Esophagus muscularis mucosa (tissue), 4 donors: ENCODE measurements around the gene DUSP16. TPM values are rescaled to one million over a fixed set of nuclear protein-coding genes. Genes with fewer than 3 reads are reported as not detected.

Experiments
- DNase-seq: peaks from one replicate; pipeline ENCODE4 v3.0.0-alpha.2; 2017; ENCODE audit errors: extremely low spot score
- H3K27ac ChIP-seq, 4 donors: fragments of 200-600 bp; sonication (generic); replicated peaks in 1 of 4; 1 replicate in 3 of 4; 2 replicates in 1 of 4; pipeline ENCODE4 v1.5.1; 2016 to 2019; ENCODE audit warnings: mild to moderate bottlenecking in 1 of 4
- H3K27me3 ChIP-seq, 4 donors: fragments of 200-600 bp; sonication (generic); one replicate each; pipeline versions ENCODE4 v1.5.1 to v1.6.0; 2016 to 2019
- H3K36me3 ChIP-seq, 4 donors: fragments of 200-600 bp; sonication (generic); one replicate each; pipeline ENCODE4 v1.5.1; 2016 to 2019
- H3K4me1 ChIP-seq, 4 donors: fragments of 200-600 bp; sonication (generic); one replicate each; pipeline ENCODE4 v1.5.1; 2016 to 2019
- H3K4me3 ChIP-seq, 4 donors: fragments of 200-600 bp; sonication (generic); 1 replicate in 2 of 4; 2 replicates in 2 of 4; pipeline ENCODE4 v1.5.1; 2016 to 2019; ENCODE audit warnings: mild to moderate bottlenecking in 4 of 4, moderate library complexity in 1 of 4
- H3K9me3 ChIP-seq, 4 donors: fragments of 200-600 bp; sonication (generic); 1 replicate in 3 of 4; 2 replicates in 1 of 4; pipeline ENCODE4 v1.5.1; 2016 to 2019
- EP300 ChIP-seq: sonication (generic); formaldehyde crosslinking; IDR thresholded peaks from one replicate; pipeline ENCODE4 v1.6.1; 2017; ENCODE audit warnings: antibody characterized with exemption
- POLR2A ChIP-seq: fragments of 450-650 bp; IDR thresholded peaks from one replicate; pipeline ENCODE4 v1.6.1; 2017; ENCODE audit warnings: antibody characterized with exemption, moderate library complexity, mild to moderate bottlenecking, low read depth
- POLR2AphosphoS5 ChIP-seq, 2 donors: sonication (generic); formaldehyde crosslinking; IDR thresholded peaks; one replicate each; pipeline ENCODE4 v1.6.1; 2017; ENCODE audit warnings: antibody characterized with exemption in 2 of 2
- WGBS: methylation state at CpG from one replicate; pipeline ENCODE4 v1.1.5; 2018; 5-methylcytosine and 5-hydroxymethylcytosine counted together
- intact Hi-C: fragments of 100-400 bp; cut with DNase I; formaldehyde crosslinking; loops from one replicate; pipeline ENCODE4 v1.15.1; 2023
- total RNA-seq, 4 donors: library from RNA; depleted of rRNA; stranded (reverse); fragments of >200 nt; gene quantifications; one replicate each; pipeline versions ENCODE4 v1.1.0 to v1.2.1, GENCODE V29; 2016
- TF ChIP-seq, protein P1 (sequence below), 3 experiments: fragments of 200-600 bp in 2 of 3; fragments of 450-650 bp in 1 of 3; sonication (generic) in 2 of 3; IDR thresholded peaks; one replicate each; pipeline ENCODE4 v1.5.1; 2017 to 2019; ENCODE audit warnings: antibody characterized with exemption in 3 of 3, mild to moderate bottlenecking in 2 of 3, moderate library complexity in 1 of 3

The DUSP16 gene
- total RNA-seq, 4 donors from 2014 or later: 10.0 to 17.0 (median 13.9) TPM

DNA sequence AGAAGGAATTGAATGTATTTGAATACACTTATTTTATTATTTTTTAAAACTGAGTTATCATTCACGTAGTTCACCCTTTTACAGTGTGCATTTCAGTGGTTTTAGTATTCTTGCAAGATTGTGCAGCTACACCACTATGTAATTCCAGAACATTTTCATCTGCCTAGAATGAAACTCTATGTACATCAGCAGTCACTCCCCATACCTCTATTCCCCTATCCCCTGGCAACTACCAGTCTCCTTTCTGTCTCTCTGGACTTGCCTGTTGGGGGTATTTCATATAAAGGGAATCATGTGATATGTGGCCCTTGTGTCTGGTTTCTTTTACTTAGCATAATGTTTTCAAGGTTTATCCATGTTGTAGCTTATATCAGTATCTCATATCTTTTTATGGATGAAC, 109.0 kb downstream of the DUSP16 start:
- intact Hi-C loops: no loop called here
- Histone ChIP-seq H3K27ac (no peak overlapping the region), H3K9me3 (no peaks in the 10 kb centered on the region), H3K36me3 (no peaks in the 10 kb centered on the region), H3K4me3 (no peak overlapping the region), H3K4me1 (peaks cover 0 to 7% (median 0%) of the 10 kb centered on the region in 4 donors), H3K27me3 (no peaks in the 10 kb centered on the region)
- no peak for DNase-seq
- TF ChIP-seq POLR2A (no peak), EP300 (no peak), POLR2AphosphoS5 (IDR thresholded peaks at IDR 0.05) (no peak)
- TF ChIP-seq, protein P1, sequence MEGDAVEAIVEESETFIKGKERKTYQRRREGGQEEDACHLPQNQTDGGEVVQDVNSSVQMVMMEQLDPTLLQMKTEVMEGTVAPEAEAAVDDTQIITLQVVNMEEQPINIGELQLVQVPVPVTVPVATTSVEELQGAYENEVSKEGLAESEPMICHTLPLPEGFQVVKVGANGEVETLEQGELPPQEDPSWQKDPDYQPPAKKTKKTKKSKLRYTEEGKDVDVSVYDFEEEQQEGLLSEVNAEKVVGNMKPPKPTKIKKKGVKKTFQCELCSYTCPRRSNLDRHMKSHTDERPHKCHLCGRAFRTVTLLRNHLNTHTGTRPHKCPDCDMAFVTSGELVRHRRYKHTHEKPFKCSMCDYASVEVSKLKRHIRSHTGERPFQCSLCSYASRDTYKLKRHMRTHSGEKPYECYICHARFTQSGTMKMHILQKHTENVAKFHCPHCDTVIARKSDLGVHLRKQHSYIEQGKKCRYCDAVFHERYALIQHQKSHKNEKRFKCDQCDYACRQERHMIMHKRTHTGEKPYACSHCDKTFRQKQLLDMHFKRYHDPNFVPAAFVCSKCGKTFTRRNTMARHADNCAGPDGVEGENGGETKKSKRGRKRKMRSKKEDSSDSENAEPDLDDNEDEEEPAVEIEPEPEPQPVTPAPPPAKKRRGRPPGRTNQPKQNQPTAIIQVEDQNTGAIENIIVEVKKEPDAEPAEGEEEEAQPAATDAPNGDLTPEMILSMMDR (IDR thresholded peaks at IDR 0.05): no peak
- WGBS: 90% methylated on average over 1 of the region's 1 CpG

DNA sequence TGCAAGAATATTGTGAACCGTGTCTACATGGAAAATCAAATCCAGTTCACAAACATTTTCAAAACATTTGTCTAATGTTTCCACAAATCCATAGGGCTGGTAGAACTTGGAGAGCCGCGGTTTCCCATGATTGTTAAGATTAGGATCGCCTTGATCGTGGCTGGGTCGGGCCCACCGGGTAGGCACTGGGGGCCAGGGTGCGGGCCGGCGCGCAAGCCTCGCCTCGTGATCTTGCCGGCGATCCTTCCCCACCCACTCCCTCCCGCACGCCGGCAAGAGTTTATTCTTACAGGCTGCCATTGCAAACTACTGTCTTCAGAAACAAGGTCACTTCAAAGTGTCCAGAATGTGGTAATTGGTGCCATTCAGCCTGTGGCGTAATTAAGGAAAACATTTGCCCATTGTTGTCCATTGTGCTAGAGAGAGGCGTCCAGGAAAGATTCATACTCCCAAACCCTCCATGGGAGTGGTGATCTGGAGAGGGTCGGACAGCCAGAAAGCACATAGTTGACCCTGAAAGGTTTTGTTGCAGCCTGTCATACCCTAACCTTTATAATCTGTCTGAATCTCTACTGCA, 110.2 kb downstream of the DUSP16 start:
- DNase-seq: no peak
- H3K27ac ChIP-seq: no peak overlapping the region
- H3K36me3 ChIP-seq: no peaks in the 10 kb centered on the region
- peaks cover 0 to 7% (median 0%) of the 10 kb centered on the region in 4 donors for H3K4me1 ChIP-seq
- TF ChIP-seq POLR2A (no peak), EP300 (no peak), POLR2AphosphoS5 (IDR thresholded peaks at IDR 0.05) (no peak)
- TF ChIP-seq, protein P1 (IDR thresholded peaks at IDR 0.05): no peak
- H3K27me3 ChIP-seq: no peaks in the 10 kb centered on the region
- H3K4me3 ChIP-seq: no peak overlapping the region
- no peaks in the 10 kb centered on the region for H3K9me3 ChIP-seq
- 93% methylated on average over 21 of the region's 21 CpGs for WGBS
- intact Hi-C loops: no loop called here

DNA sequence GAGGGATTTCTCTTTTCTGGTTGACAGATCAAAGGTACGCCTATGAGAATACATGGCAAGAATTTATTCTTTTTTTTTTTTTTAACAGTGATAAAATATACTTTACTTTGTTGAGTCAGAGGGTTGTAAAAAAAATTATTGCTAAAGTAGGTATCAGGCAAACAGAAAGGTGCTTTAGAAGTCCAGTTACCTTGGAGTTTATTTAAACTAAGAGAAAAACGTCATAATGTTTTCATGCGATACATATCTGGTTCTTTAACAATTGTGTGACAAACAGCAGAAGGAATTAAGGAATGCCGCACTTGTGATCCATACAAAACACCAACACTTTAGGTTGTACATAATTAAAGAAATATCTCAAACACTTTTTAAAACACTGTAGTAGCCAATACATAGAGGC, 111.6 kb downstream of the DUSP16 start:
- TF ChIP-seq, protein P1 (IDR thresholded peaks at IDR 0.05): no peak
- no peak for TF ChIP-seq EP300

DNA sequence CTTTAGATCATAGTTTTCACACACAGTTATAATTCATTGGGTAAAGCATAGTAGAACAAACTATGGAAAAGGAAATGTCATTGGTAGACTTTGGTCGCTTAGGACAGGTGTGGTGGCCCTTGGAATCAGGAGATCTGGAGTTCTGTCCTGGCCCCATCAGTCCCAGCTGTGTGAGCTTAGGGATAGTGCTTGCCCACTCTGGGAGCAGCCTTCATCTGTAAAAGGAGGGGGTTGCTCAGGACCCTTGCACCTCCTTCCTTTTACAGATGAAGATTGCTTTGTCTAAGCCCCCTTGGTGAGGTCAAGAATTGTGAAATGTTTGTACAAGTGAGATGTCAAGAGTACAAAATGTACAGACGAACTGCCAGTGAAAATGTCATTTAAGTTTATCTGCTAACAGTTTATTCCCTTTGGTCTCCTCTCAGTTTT, 112.6 kb downstream of the DUSP16 start:
- Histone ChIP-seq H3K4me3 (no peak overlapping the region), H3K9me3 (no peaks in the 10 kb centered on the region), H3K36me3 (no peaks in the 10 kb centered on the region), H3K27me3 (no peaks in the 10 kb centered on the region), H3K27ac (no peak overlapping the region), H3K4me1 (peaks cover 0 to 7% (median 2%) of the 10 kb centered on the region in 4 donors)
- DNase-seq: no peak
- WGBS: 89% methylated on average over 2 of the region's 2 CpGs
- intact Hi-C loops: no loop called here
- no peak for TF ChIP-seq POLR2AphosphoS5 (IDR thresholded peaks at IDR 0.05)
- no peak for TF ChIP-seq EP300
- TF ChIP-seq, protein P1 (IDR thresholded peaks at IDR 0.05): no peak
- no peak for TF ChIP-seq POLR2A

More for the DNA sequence above, 111.6 kb downstream of the DUSP16 start:
- no peak overlapping the region for H3K27ac ChIP-seq
- no peak overlapping the region for H3K4me3 ChIP-seq
- 83% methylated on average over 4 of the region's 4 CpGs for WGBS
- no peak for DNase-seq
- no peaks in the 10 kb centered on the region for H3K36me3 ChIP-seq
- H3K27me3 ChIP-seq: no peaks in the 10 kb centered on the region
- intact Hi-C loops: no loop called here
- no peaks in the 10 kb centered on the region for H3K9me3 ChIP-seq
- peaks cover 0 to 7% (median 2%) of the 10 kb centered on the region in 4 donors for H3K4me1 ChIP-seq

DNA sequence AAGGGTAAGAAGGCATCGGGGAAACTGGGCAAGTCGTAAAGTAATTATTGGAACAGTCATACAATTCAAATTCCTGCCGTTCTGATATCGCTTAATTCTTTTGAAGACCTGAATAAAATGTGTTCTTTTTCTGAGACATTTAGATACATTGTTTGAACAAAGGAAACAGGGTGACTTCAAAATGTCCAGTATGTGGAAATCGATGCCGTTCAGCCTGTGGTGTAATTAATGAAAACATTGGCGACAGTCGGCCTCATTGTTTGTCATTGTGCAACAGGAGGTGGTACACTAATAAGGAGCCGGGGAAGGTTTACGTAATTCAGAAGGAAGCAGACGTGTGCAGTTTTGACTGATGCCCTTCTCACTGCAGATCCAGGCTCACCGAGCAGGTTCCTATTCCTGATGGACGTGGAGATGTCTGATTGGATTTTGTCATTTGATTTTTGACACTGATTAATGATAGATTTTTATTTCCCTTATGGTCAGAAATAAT, 113.1 kb downstream of the DUSP16 start:
- WGBS: 84% methylated on average over 13 of the region's 13 CpGs
- peaks cover 0 to 7% (median 4%) of the 10 kb centered on the region in 4 donors for H3K4me1 ChIP-seq
- no peak overlapping the region for H3K27ac ChIP-seq
- no peak for TF ChIP-seq EP300
- TF ChIP-seq POLR2AphosphoS5 (IDR thresholded peaks at IDR 0.05): peak in 1 of 2 donors; percentile 47
- intact Hi-C loops: no loop called here
- H3K27me3 ChIP-seq: no peaks in the 10 kb centered on the region
- H3K36me3 ChIP-seq: no peaks in the 10 kb centered on the region
- H3K9me3 ChIP-seq: no peaks in the 10 kb centered on the region
- H3K4me3 ChIP-seq: no peak overlapping the region
- DNase-seq: no peak
